ENCODE results near the gene CTDSPL2. TPM values are rescaled to one million over a fixed set of nuclear protein-coding genes. Genes with fewer than 3 reads are reported as not detected.

Gene CTDSPL2
- total RNA-seq, 2 experiments from 2014 or later: 76.6 to 79.0 TPM

DNA sequence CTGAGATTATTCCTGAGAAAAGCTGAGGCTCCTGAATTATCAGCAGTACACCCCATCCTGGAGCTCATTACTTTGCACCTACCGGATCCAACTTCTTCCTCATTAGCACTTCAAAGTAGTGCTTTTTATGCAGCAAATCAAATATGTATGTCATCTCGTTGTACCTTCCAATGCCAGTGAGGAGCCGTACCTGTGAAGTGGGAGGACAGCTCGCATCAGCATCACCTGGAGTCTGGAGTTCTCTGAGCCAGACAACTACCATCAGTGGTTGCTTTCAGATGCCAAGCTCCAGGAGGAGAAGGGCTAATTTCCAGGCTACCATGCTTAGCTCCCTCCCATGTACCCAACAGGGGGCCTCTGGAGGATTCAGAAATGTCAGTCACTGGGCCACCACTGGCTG lies 141.9 kb downstream of the CTDSPL2 start:
- Mint-ChIP-seq H3K27me3 (ENCODE audit: low read depth) (no peaks in the 10 kb centered on the region), H3K36me3 (ENCODE audit: low read depth) (peaks cover 56% of the 10 kb centered on the region), H3K4me3 (no peak overlapping the region), H3K4me1 (ENCODE audit: low read depth) (no peaks in the 10 kb centered on the region), H3K27ac (peak overlapping the region; percentile 43), H3K9me3 (ENCODE audit: insufficient read depth) (no peaks in the 10 kb centered on the region)
- ATAC-seq: no peak
- DNase-seq: no peak
- POLR2A ChIA-PET: no interaction called here
- CTCF ChIA-PET: interaction anchor here (0.8 kb wide), 1 partner anchor 9 kb away, joined by 4 read pairs; no protein-coding TSS in a partner anchor

DNA sequence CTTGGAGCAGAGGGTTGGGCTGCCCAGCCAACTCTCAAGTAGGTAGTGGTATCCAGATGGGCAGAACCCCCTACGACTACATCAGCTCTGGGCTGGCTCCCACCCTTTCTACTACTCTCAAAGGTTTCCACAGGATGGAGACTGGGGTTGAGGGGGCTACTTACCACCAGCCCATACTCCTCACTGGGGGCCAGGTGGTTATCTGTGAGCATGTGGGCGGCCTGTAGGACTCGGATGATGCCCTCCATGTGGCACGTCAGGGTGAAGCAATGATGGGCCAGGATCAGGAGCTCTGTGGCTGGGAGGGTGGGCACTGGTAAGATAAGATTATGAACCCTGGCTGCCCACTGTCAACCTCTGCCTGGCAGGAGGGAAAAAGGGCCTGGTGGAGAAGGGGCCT lies 142.9 kb downstream of the CTDSPL2 start:
- H3K27ac Mint-ChIP-seq: no peak overlapping the region
- CTCF ChIA-PET: no interaction called here
- H3K36me3 Mint-ChIP-seq (ENCODE audit: low read depth): peaks cover 53% of the 10 kb centered on the region
- DNase-seq: no peak
- POLR2A ChIA-PET: no interaction called here
- H3K27me3 Mint-ChIP-seq (ENCODE audit: low read depth): no peaks in the 10 kb centered on the region
- no peak overlapping the region for H3K4me3 Mint-ChIP-seq
- H3K4me1 Mint-ChIP-seq (ENCODE audit: low read depth): peaks cover 4% of the 10 kb centered on the region
- no peaks in the 10 kb centered on the region for H3K9me3 Mint-ChIP-seq (ENCODE audit: insufficient read depth)
- ATAC-seq: no peak

DNA sequence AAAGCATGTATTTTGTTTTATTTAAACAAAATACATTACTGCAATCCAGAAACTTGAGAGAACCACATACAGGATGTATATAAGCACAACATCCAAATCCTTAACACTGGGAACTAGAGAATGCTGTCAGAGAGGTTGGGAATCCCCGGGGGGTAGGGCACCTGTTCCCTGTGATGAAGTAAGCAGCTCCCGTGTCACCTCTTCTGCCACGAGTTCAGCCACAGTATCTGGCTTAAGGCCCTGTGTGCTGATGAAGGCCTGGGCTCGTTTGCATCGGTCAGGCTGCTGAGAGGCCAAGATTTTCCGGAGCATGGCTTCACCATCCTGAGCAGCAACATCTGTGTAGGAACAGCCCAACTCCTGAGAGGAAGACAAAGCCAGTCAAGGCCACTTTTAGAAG lies 146.0 kb downstream of the CTDSPL2 start:
- CTCF ChIA-PET: interaction anchor here (1.2 kb wide), 1 partner anchor 164 kb away, joined by 3 read pairs; no protein-coding TSS in a partner anchor
- Mint-ChIP-seq H3K4me1 (ENCODE audit: low read depth) (peaks cover 7% of the 10 kb centered on the region), H3K27me3 (ENCODE audit: low read depth) (no peaks in the 10 kb centered on the region), H3K4me3 (no peak overlapping the region), H3K9me3 (ENCODE audit: insufficient read depth) (no peaks in the 10 kb centered on the region), H3K27ac (no peak overlapping the region), H3K36me3 (ENCODE audit: low read depth) (peaks cover 38% of the 10 kb centered on the region)
- no peak for DNase-seq
- ATAC-seq: no peak
- POLR2A ChIA-PET: no interaction called here

DNA sequence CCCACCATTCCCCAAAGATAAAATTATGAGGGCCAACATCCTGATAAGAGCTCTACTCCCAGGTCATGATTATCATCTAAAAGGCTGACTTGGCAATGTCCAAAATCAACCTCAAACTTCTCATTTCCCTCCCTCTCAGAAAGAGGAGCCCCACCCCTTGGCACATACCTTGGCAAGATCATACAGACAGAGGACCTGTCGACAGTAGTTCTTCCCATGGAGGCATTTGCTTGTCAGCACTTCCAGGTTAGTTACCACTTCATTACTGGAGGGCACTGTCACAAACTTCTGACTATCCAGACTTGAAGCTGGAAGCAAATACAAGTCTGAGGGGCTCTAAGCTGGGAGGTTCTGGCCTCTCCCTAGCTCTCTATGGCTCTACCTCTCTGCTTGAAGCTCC lies 147.3 kb downstream of the CTDSPL2 start:
- H3K27ac Mint-ChIP-seq: peak overlapping the region; percentile 43

More for the DNA sequence above, 147.3 kb downstream of the CTDSPL2 start:
- no peaks in the 10 kb centered on the region for H3K9me3 Mint-ChIP-seq (ENCODE audit: insufficient read depth)
- DNase-seq: no peak
- H3K36me3 Mint-ChIP-seq (ENCODE audit: low read depth): peaks cover 38% of the 10 kb centered on the region
- ChIA-PET POLR2A (interaction anchor here (0.8 to 1.3 kb wide), 3 partner anchors 16 to 89 kb away, joined by 3 to 4 read pairs (median 3); partner anchors contain the start of gene SPG11), CTCF (interaction anchor here (0.8 to 1.3 kb wide), 2 partner anchors 9 to 28 kb away, joined by 3 to 5 read pairs; no protein-coding TSS in a partner anchor)
- H3K4me1 Mint-ChIP-seq (ENCODE audit: low read depth): peaks cover 15% of the 10 kb centered on the region
- no peak overlapping the region for H3K4me3 Mint-ChIP-seq
- no peaks in the 10 kb centered on the region for H3K27me3 Mint-ChIP-seq (ENCODE audit: low read depth)
- no peak for ATAC-seq

Other genes starting within 250 kb of the CTDSPL2 start
- not detected for gene FRMD5, start 232.4 kb upstream of the CTDSPL2 start, total RNA-seq
- gene GOLM2, start 138.9 kb upstream of the CTDSPL2 start, total RNA-seq: 10 to 100 TPM; 39.8 to 47.0 TPM
- gene EIF3J, start 109.5 kb downstream of the CTDSPL2 start, total RNA-seq: 100 to 1,000 TPM in 1 of 2 experiments, 10 to 100 TPM in 1; 91.6 to 100 TPM
- gene SPG11, start 236.0 kb downstream of the CTDSPL2 start, total RNA-seq: 10 to 100 TPM; 73.8 to 75.8 TPM